ENCODE measurements around the gene MRPL10.

- TF ChIP-seq, protein P1, sequence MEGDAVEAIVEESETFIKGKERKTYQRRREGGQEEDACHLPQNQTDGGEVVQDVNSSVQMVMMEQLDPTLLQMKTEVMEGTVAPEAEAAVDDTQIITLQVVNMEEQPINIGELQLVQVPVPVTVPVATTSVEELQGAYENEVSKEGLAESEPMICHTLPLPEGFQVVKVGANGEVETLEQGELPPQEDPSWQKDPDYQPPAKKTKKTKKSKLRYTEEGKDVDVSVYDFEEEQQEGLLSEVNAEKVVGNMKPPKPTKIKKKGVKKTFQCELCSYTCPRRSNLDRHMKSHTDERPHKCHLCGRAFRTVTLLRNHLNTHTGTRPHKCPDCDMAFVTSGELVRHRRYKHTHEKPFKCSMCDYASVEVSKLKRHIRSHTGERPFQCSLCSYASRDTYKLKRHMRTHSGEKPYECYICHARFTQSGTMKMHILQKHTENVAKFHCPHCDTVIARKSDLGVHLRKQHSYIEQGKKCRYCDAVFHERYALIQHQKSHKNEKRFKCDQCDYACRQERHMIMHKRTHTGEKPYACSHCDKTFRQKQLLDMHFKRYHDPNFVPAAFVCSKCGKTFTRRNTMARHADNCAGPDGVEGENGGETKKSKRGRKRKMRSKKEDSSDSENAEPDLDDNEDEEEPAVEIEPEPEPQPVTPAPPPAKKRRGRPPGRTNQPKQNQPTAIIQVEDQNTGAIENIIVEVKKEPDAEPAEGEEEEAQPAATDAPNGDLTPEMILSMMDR (IDR thresholded peaks at IDR 0.05; ENCODE audit: insufficient read depth, low read length, poor library complexity, severe bottlenecking) = no peak
- TF ChIP-seq EZH2phosphoT487 (conservative IDR thresholded peaks at IDR 0.05; ENCODE audit: low read length) = no peak
These were observed 26.5 kb upstream of the MRPL10 start for GRCh38 chr17:47857551-47858455.

Measured in SU-DHL-6 (cell line).